Smooth muscle cell (in vitro differentiated cells): ENCODE measurements around the gene PALLD. TPM values are rescaled to one million over a fixed set of nuclear protein-coding genes. Genes with fewer than 3 reads are reported as not detected.
A peak's percentile ranks its signal among the peaks of the same experiment; 100 is the strongest.

Experiments
- DNase-seq: peaks from one replicate; lab custom pipeline; 2025; ENCODE audit not compliant: unreplicated experiment; lab: John Stamatoyannopoulos, UW
- H2AFZ ChIP-seq: fragments of 200-600 bp; sonication (generic); 2 replicates; pipeline ENCODE4 v1.6.0; 2016; ENCODE audit warnings: antibody characterized with exemption, low read depth, mild to moderate bottlenecking
- H3F3A ChIP-seq: fragments of 200-600 bp; sonication (generic); 2 replicates; pipeline ENCODE4 v1.6.0; 2017; ENCODE audit warnings: antibody characterized with exemption, low read depth
- H3K27ac ChIP-seq: fragments of 200-600 bp; sonication (generic); 2 replicates; pipeline ENCODE4 v1.5.1; 2016; ENCODE audit warnings: low read depth, mild to moderate bottlenecking
- H3K27me3 ChIP-seq: fragments of 200-600 bp; sonication (generic); 2 replicates; pipeline ENCODE4 v1.6.1; 2016; ENCODE audit warnings: low read depth, mild to moderate bottlenecking
- H3K36me3 ChIP-seq: fragments of 200-600 bp; sonication (generic); 2 replicates; pipeline ENCODE4 v1.5.1; 2016; ENCODE audit warnings: low read depth
- H3K4me1 ChIP-seq: fragments of 200-600 bp; sonication (generic); 2 replicates; pipeline ENCODE4 v1.5.1; 2016; ENCODE audit warnings: low read depth
- H3K4me2 ChIP-seq: fragments of 200-600 bp; sonication (generic); 2 replicates; pipeline ENCODE4 v1.6.0; 2016; ENCODE audit warnings: mild to moderate bottlenecking
- H3K4me3 ChIP-seq: fragments of 200-600 bp; sonication (generic); 2 replicates; pipeline ENCODE4 v1.5.1; 2016; ENCODE audit warnings: mild to moderate bottlenecking
- H3K79me2 ChIP-seq: fragments of 200-600 bp; sonication (generic); 2 replicates; pipeline ENCODE4 v1.6.0; 2016; ENCODE audit warnings: low read depth, mild to moderate bottlenecking
- H3K9ac ChIP-seq: fragments of 200-600 bp; sonication (generic); 2 replicates; pipeline ENCODE4 v1.6.0; 2016; ENCODE audit warnings: low read depth
- H3K9me3 ChIP-seq: fragments of 200-600 bp; sonication (generic); replicated peaks from 2 replicates; pipeline ENCODE4 v1.5.1; 2016; ENCODE audit warnings: low read depth
- H4K20me1 ChIP-seq: fragments of 200-600 bp; sonication (generic); 2 replicates; pipeline ENCODE4 v1.6.0; 2016; ENCODE audit warnings: low read depth
- WGBS: methylation state at CpG from one replicate; pipeline ENCODE4 v1.1.7; 2016; ENCODE audit warnings: low lambda C conversion rate; 5-methylcytosine and 5-hydroxymethylcytosine counted together
- polyA plus RNA-seq: library from polyadenylated mRNA; unstranded; fragments of >200 nt; fragmentation: Nextera tagmentation; extraction: Ambion mirVana; gene quantifications from 2 replicates; pipeline ENCODE4 v1.2.1, GENCODE V29; 2016
- total RNA-seq: library from RNA; depleted of rRNA; stranded (reverse); fragments of >200 nt; gene quantifications from 2 replicates; pipeline ENCODE4 v1.2.3, GENCODE V29; 2014
- TF ChIP-seq, protein P1 (sequence below): fragments of 200-600 bp; sonication (generic); IDR thresholded peaks from 2 replicates; pipeline ENCODE4 v1.5.1; 2017; ENCODE audit warnings: borderline replicate concordance, mild to moderate bottlenecking, antibody characterized with exemption; ENCODE audit not compliant: insufficient read depth, poor library complexity, severe bottlenecking

The PALLD gene
- total and polyA plus RNA-seq, 2 experiments from 2014 or later = 354 to 415 TPM

- peak overlapping the region; percentile 99 for H3K27ac ChIP-seq
- WGBS = 11% methylated on average over 3 of the region's 3 CpGs
- TF ChIP-seq, protein P1, sequence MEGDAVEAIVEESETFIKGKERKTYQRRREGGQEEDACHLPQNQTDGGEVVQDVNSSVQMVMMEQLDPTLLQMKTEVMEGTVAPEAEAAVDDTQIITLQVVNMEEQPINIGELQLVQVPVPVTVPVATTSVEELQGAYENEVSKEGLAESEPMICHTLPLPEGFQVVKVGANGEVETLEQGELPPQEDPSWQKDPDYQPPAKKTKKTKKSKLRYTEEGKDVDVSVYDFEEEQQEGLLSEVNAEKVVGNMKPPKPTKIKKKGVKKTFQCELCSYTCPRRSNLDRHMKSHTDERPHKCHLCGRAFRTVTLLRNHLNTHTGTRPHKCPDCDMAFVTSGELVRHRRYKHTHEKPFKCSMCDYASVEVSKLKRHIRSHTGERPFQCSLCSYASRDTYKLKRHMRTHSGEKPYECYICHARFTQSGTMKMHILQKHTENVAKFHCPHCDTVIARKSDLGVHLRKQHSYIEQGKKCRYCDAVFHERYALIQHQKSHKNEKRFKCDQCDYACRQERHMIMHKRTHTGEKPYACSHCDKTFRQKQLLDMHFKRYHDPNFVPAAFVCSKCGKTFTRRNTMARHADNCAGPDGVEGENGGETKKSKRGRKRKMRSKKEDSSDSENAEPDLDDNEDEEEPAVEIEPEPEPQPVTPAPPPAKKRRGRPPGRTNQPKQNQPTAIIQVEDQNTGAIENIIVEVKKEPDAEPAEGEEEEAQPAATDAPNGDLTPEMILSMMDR = no peak
Measured at GRCh38 chr4:168648929-168649328, 152.1 kb downstream of the PALLD start.

DNA sequence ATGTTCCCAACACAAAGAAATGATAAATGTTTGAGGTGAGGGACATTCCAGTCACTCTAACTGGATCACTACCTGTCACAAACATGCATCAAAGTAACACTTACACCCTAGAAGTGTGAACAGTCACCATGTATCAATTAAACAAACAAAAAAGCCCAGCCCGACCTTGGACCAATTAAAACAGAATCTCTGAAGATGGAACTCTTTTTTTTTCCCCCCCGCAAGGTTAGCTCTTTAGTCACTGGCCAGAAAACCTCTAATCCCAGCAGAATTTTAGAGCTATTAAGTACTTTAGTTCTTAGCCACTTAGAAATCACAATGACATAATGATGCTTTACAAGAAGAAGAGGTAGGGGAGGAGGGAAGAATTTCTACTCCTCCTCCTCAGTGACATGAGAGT lies 154.5 kb downstream of the PALLD start:
- TF ChIP-seq, protein P1 = no peak

More at GRCh38 chr4:168648929-168649328, 152.1 kb downstream of the PALLD start:
- H3K9ac ChIP-seq = peak overlapping the region; percentile 88
- H3K9me3 ChIP-seq = no peaks in the 10 kb centered on the region
- H2AFZ ChIP-seq = no peak overlapping the region
- H3K4me3 ChIP-seq = no peak overlapping the region
- no peak for DNase-seq
- H3K4me1 ChIP-seq = peaks cover 51% of the 10 kb centered on the region
- H3K4me2 ChIP-seq = peak overlapping the region; percentile 68
- no peaks in the 10 kb centered on the region for H4K20me1 ChIP-seq
- H3K36me3 ChIP-seq = no peaks in the 10 kb centered on the region
- H3K79me2 ChIP-seq = peaks cover 96% of the 10 kb centered on the region
- H3F3A ChIP-seq = peaks cover 34% of the 10 kb centered on the region
- H3K27me3 ChIP-seq = no peaks in the 10 kb centered on the region

GRCh38 chr4:168651864-168652263 lies 155.0 kb downstream of the PALLD start:
- H3F3A ChIP-seq = peaks cover 35% of the 10 kb centered on the region

More for the DNA sequence above, 154.5 kb downstream of the PALLD start:
- Histone ChIP-seq H3F3A (peaks cover 34% of the 10 kb centered on the region), H3K79me2 (peaks cover 95% of the 10 kb centered on the region), H3K27me3 (no peaks in the 10 kb centered on the region), H3K4me2 (peak overlapping the region; percentile 66), H3K27ac (peak overlapping the region; percentile 99), H3K4me3 (no peak overlapping the region), H3K9me3 (no peaks in the 10 kb centered on the region), H3K4me1 (peaks cover 62% of the 10 kb centered on the region), H3K36me3 (no peaks in the 10 kb centered on the region), H4K20me1 (peaks cover 6% of the 10 kb centered on the region), H2AFZ (no peak overlapping the region), H3K9ac (peak overlapping the region; percentile 33)
- DNase-seq = no peak
- WGBS = 9% methylated on average over 2 of the region's 2 CpGs

GRCh38 chr4:168652755-168653154 lies 155.9 kb downstream of the PALLD start:
- no peak overlapping the region for H2AFZ ChIP-seq

More at GRCh38 chr4:168651864-168652263, 155.0 kb downstream of the PALLD start:
- Histone ChIP-seq H3K36me3 (no peaks in the 10 kb centered on the region), H4K20me1 (peaks cover 6% of the 10 kb centered on the region), H3K27ac (peak overlapping the region; percentile 99), H3K4me1 (peaks cover 62% of the 10 kb centered on the region), H3K9ac (peak overlapping the region; percentile 51), H2AFZ (no peak overlapping the region), H3K9me3 (no peaks in the 10 kb centered on the region), H3K4me3 (no peak overlapping the region), H3K4me2 (peak overlapping the region; percentile 66), H3K27me3 (no peaks in the 10 kb centered on the region), H3K79me2 (peaks cover 95% of the 10 kb centered on the region)
- TF ChIP-seq, protein P1 = no peak
- no peak for DNase-seq
- 59% methylated on average over 4 of the region's 4 CpGs for WGBS

More at GRCh38 chr4:168652755-168653154, 155.9 kb downstream of the PALLD start:
- Histone ChIP-seq H3K79me2 (peaks cover 95% of the 10 kb centered on the region), H3K27me3 (no peaks in the 10 kb centered on the region), H3F3A (peaks cover 42% of the 10 kb centered on the region), H4K20me1 (peaks cover 6% of the 10 kb centered on the region), H3K27ac (peak overlapping the region; percentile 99), H3K4me2 (no peak overlapping the region), H3K36me3 (no peaks in the 10 kb centered on the region), H3K9me3 (no peaks in the 10 kb centered on the region), H3K4me3 (no peak overlapping the region), H3K9ac (no peak overlapping the region), H3K4me1 (peaks cover 58% of the 10 kb centered on the region)
- no peak for DNase-seq
- TF ChIP-seq, protein P1 = no peak
- 78% methylated on average over 2 of the region's 2 CpGs for WGBS
